GM12892 (cell line): ENCODE results near the gene ARHGAP15.

Experiments used
- POLR2A ChIP-seq: IDR thresholded peaks from 2 replicates; pipeline ENCODE4 v1.6.1; 2011; ENCODE audit warnings: low read depth, low read length, control low read depth
- POLR2AphosphoS5 ChIP-seq: IDR thresholded peaks from 2 replicates; pipeline ENCODE4 v1.6.1; 2011; ENCODE audit warnings: low read depth, low read length, control low read depth

DNA sequence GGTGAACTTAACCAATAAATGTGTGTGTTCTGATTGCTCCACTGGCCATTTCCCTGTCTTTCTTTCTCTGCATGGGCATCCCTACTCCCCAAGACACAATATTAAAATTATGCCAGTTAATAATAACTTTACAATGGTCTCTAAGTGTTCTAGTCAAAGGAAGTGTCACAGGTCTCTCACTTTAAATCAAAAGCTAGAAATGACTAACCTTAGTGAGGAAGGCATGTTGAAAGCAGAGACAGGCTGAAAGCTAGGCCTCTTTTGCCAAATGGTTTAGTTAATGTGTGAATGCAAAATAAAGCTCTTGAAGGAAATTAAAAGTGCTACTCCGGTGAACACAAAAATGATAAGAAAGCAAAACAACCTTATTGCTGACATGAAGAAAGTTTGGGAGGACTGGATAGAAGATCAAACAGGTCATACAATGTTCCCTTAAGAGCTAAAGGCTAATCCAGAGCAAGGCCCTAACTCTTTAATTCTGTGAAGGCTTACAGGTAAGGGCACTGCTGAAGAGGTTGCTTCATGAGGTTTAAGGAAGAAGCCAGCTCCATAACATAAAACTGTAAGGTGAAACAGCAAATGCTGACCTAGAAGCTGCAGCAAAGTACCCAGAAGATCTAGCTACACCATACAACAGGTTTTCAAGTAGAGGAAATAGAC lies 44.0 kb upstream of the ARHGAP15 start:
- no peak for TF ChIP-seq POLR2A
- no peak for TF ChIP-seq POLR2AphosphoS5
